H9 (cell line): Measurements from ENCODE around the gene MCRIP1. TPM values are rescaled to one million over a fixed set of nuclear protein-coding genes. Genes with fewer than 3 reads are reported as not detected.
A peak's percentile ranks its signal among the peaks of the same experiment; 100 is the strongest.

Source experiments
- DNase-seq: peaks from one replicate; pipeline ENCODE4 v3.0.0-alpha.2; 2017
- H2AFZ ChIP-seq: one replicate; pipeline ENCODE4 v1.6.1; 2013; ENCODE audit warnings: mild to moderate bottlenecking, low read length, control low read depth, moderate library complexity
- H2AK5ac ChIP-seq: 2 replicates; pipeline ENCODE4 v1.6.1; 2013; ENCODE audit warnings: low read length, control low read depth, mixed read lengths; ENCODE audit not compliant: insufficient read length
- H2BK120ac ChIP-seq: one replicate; pipeline ENCODE4 v1.6.1; 2013; ENCODE audit warnings: low read depth, mild to moderate bottlenecking, low read length, control low read depth, inconsistent platforms; ENCODE audit not compliant: poor library complexity, severe bottlenecking
- H2BK12ac ChIP-seq: 2 replicates; pipeline ENCODE4 v1.6.1; 2013; ENCODE audit warnings: low read length, control low read depth, mixed read lengths, low read depth; ENCODE audit not compliant: insufficient read length
- H2BK15ac ChIP-seq: 2 replicates; pipeline ENCODE4 v1.6.1; 2013; ENCODE audit warnings: low read depth, low read length, control low read depth
- H2BK20ac ChIP-seq: one replicate; pipeline ENCODE4 v1.6.1; 2013; ENCODE audit warnings: low read depth, mild to moderate bottlenecking, low read length, control low read depth, inconsistent platforms; ENCODE audit not compliant: poor library complexity, severe bottlenecking
- H2BK5ac ChIP-seq: 2 replicates; pipeline ENCODE4 v1.6.1; 2013; ENCODE audit warnings: low read length, control low read depth, mixed read lengths; ENCODE audit not compliant: insufficient read length
- H3K14ac ChIP-seq: 2 replicates; pipeline ENCODE4 v1.6.1; 2013; ENCODE audit warnings: low read length, control low read depth; ENCODE audit not compliant: insufficient read depth
- H3K18ac ChIP-seq: 2 replicates; pipeline ENCODE4 v1.6.1; 2013; ENCODE audit warnings: low read depth, mild to moderate bottlenecking, mixed read lengths, low read length, control low read depth; ENCODE audit not compliant: insufficient read length
- H3K23ac ChIP-seq: 2 replicates; pipeline ENCODE4 v1.6.1; 2013; ENCODE audit warnings: low read length, control low read depth, mixed read lengths, low read depth; ENCODE audit not compliant: insufficient read length
- H3K23me2 ChIP-seq: 2 replicates; pipeline ENCODE4 v1.6.1; 2013; ENCODE audit warnings: low read depth, mild to moderate bottlenecking, mixed read lengths, low read length, control low read depth; ENCODE audit not compliant: insufficient read length, poor library complexity, severe bottlenecking
- H3K27ac ChIP-seq: 2 replicates; pipeline ENCODE4 v1.5.1; 2013; ENCODE audit warnings: low read length, control low read depth, mixed read lengths, low read depth; ENCODE audit not compliant: insufficient read length
- H3K27me3 ChIP-seq: 2 replicates; pipeline ENCODE4 v1.6.1; 2013; ENCODE audit warnings: low read length, control low read depth, inconsistent platforms; ENCODE audit not compliant: insufficient read depth
- H3K4ac ChIP-seq: 2 replicates; pipeline ENCODE4 v1.6.1; 2013; ENCODE audit warnings: low read depth, mild to moderate bottlenecking, control low read depth, inconsistent platforms, low read length, moderate library complexity
- H3K4me1 ChIP-seq: 2 replicates; pipeline ENCODE4 v1.6.1; 2013; ENCODE audit warnings: low read length, control low read depth, inconsistent platforms; ENCODE audit not compliant: insufficient read depth
- H3K4me2 ChIP-seq: 2 replicates; pipeline ENCODE4 v1.6.1; 2013; ENCODE audit warnings: low read length, control low read depth, mixed read lengths; ENCODE audit not compliant: insufficient read length, insufficient read depth
- H3K56ac ChIP-seq: 2 replicates; pipeline ENCODE4 v1.6.1; 2013; ENCODE audit warnings: low read depth, mild to moderate bottlenecking, mixed read lengths, low read length, control low read depth; ENCODE audit not compliant: insufficient read length
- H3K79me1 ChIP-seq: 2 replicates; pipeline ENCODE4 v1.6.1; 2013; ENCODE audit warnings: low read depth, mild to moderate bottlenecking, moderate library complexity, low read length, control low read depth, inconsistent platforms; ENCODE audit not compliant: insufficient read depth, poor library complexity, severe bottlenecking
- H3K79me2 ChIP-seq: 2 replicates; pipeline ENCODE4 v1.6.1; 2013; ENCODE audit warnings: low read length, control low read depth, inconsistent platforms; ENCODE audit not compliant: insufficient read depth
- H3K9ac ChIP-seq: 2 replicates; pipeline ENCODE4 v1.6.1; 2013; ENCODE audit warnings: low read length, control low read depth, mixed read lengths; ENCODE audit not compliant: insufficient read length; ENCODE audit errors: extremely low read depth
- H3K9me3 ChIP-seq: one replicate; pipeline ENCODE4 v1.6.1; 2013; ENCODE audit warnings: low read depth, low read length, inconsistent platforms; ENCODE audit not compliant: control insufficient read depth
- H3T11ph ChIP-seq: one replicate; pipeline ENCODE4 v1.6.1; 2013; ENCODE audit warnings: mild to moderate bottlenecking, low read length, control low read depth, inconsistent platforms
- H4K20me1 ChIP-seq: one replicate; pipeline ENCODE4 v1.6.1; 2013; ENCODE audit not compliant: control insufficient read depth, insufficient read length, insufficient read depth
- H4K5ac ChIP-seq: 2 replicates; pipeline ENCODE4 v1.6.1; 2013; ENCODE audit warnings: low read depth, mild to moderate bottlenecking, mixed read lengths, low read length, control low read depth; ENCODE audit not compliant: insufficient read length
- H4K8ac ChIP-seq: replicated peaks from 2 replicates; pipeline ENCODE4 v1.6.1; 2013; ENCODE audit warnings: low read length, control low read depth, mixed read lengths, low read depth; ENCODE audit not compliant: insufficient read length
- H4K91ac ChIP-seq: 2 replicates; pipeline ENCODE4 v1.6.1; 2013; ENCODE audit warnings: low read depth, mild to moderate bottlenecking, moderate library complexity, mixed read lengths, low read length, control low read depth; ENCODE audit not compliant: insufficient read length
- H3K27ac Mint-ChIP-seq, 3 experiments: 2 replicates in 2 of 3; 3 replicates in 1 of 3; pipeline ENCODE4 v1.8.0; 2020 to 2021; ENCODE audit warnings: mixed read lengths in 3 of 3, mild to moderate bottlenecking in 1 of 3, moderate library complexity in 1 of 3
- H3K27me3 Mint-ChIP-seq: 2 replicates; pipeline ENCODE4 v1.8.0; 2021; ENCODE audit warnings: low read depth, mild to moderate bottlenecking, moderate library complexity, mixed read lengths
- H3K36me3 Mint-ChIP-seq, 3 experiments: 2 replicates in 2 of 3; 3 replicates in 1 of 3; pipeline ENCODE4 v1.8.0; 2020 to 2021; ENCODE audit warnings: low read depth in 3 of 3, mixed read lengths in 3 of 3; ENCODE audit not compliant: insufficient read depth in 1 of 3
- H3K4me1 Mint-ChIP-seq, 2 experiments: 2 replicates each; pipeline ENCODE4 v1.8.0; 2020; ENCODE audit warnings: mixed read lengths in 2 of 2
- H3K4me3 Mint-ChIP-seq, 2 experiments: 2 replicates in 1 of 2; 3 replicates in 1 of 2; pipeline ENCODE4 v1.8.0; 2020 to 2021; ENCODE audit warnings: mild to moderate bottlenecking in 2 of 2, mixed read lengths in 2 of 2, moderate library complexity in 1 of 2
- H3K9me3 Mint-ChIP-seq, 2 experiments: 2 replicates in 1 of 2; 3 replicates in 1 of 2; pipeline ENCODE4 v1.8.0; 2020; ENCODE audit warnings: mild to moderate bottlenecking in 2 of 2, mixed read lengths in 2 of 2, moderate library complexity in 1 of 2
- CTCF ChIP-seq: fragments of 200-600 bp; sonication (generic); conservative IDR thresholded peaks from 3 replicates; pipeline ENCODE4 v1.8.0; 2021; ENCODE audit warnings: antibody characterized with exemption, mild to moderate bottlenecking
- WGBS: extraction: QIAGEN DNeasy Blood & Tissue Kit; methylation state at CpG from one replicate; pipeline ENCODE4 v1.1.7; 2013; ENCODE audit warnings: missing lambda C conversion rate, low lambda C conversion rate, mixed read lengths; ENCODE audit not compliant: insufficient read length; ENCODE audit errors: extremely low coverage; 5-methylcytosine and 5-hydroxymethylcytosine counted together
- total RNA-seq: library from RNA; stranded (reverse); gene quantifications from 2 replicates; pipeline ENCODE4 v1.2.1, GENCODE V29; 2021

MCRIP1 gene
- total RNA-seq, 1 experiment from 2014 or later, result 118 TPM

- H3K79me2 ChIP-seq, result peaks cover 6% of the 10 kb centered on the region; the same call in 1 of the 2 replicates
- no peak overlapping the region for H2BK15ac ChIP-seq
- H3K9ac ChIP-seq, result no peak overlapping the region
- H3K56ac ChIP-seq, result no peak overlapping the region
- Mint-ChIP-seq H3K27me3 (no peaks in the 10 kb centered on the region; the same call in 1 of the 2 replicates), H3K9me3 (no peaks in the 10 kb centered on the region), H3K4me1 (peaks cover 22 to 23% of the 10 kb centered on the region in 2 experiments), H3K27ac (peak overlapping the region in 2 of 3 experiments; percentile 42 to 77; a peak in 2 of 7 replicates), H3K36me3 (no peaks in the 10 kb centered on the region; a peak in 3 of 7 replicates), H3K4me3 (no peak overlapping the region)
- H3K27ac ChIP-seq, result no peak overlapping the region
- H4K5ac ChIP-seq, result no peak overlapping the region
- DNase-seq, result no peak
- no peak overlapping the region for H3K4me2 ChIP-seq
- no peak overlapping the region for H3K23ac ChIP-seq
- no peak overlapping the region for H4K8ac ChIP-seq
- no peak overlapping the region for H4K91ac ChIP-seq
- H3K23me2 ChIP-seq, result peaks cover 17% of the 10 kb centered on the region
- H2BK12ac ChIP-seq, result no peak overlapping the region
- peaks cover 10% of the 10 kb centered on the region for H3K79me1 ChIP-seq
- no peaks in the 10 kb centered on the region for H3K9me3 ChIP-seq
- no peak overlapping the region for H3K18ac ChIP-seq
- no peak overlapping the region for H3T11ph ChIP-seq
- H3K4ac ChIP-seq, result no peak overlapping the region
- no peak overlapping the region for H2BK20ac ChIP-seq
- peaks cover 3% of the 10 kb centered on the region; the same call in 1 of the 2 replicates for H3K4me1 ChIP-seq
- no peak overlapping the region for H2AK5ac ChIP-seq
- no peak for TF ChIP-seq CTCF
- no peak overlapping the region for H2AFZ ChIP-seq
- no peaks in the 10 kb centered on the region for H3K27me3 ChIP-seq
- H2BK120ac ChIP-seq, result no peak overlapping the region
- H3K14ac ChIP-seq, result no peak overlapping the region
- no peaks in the 10 kb centered on the region for H4K20me1 ChIP-seq
- no CpG with 5 or more reads among the region's 6 CpGs for WGBS
- H2BK5ac ChIP-seq, result no peak overlapping the region
Measured at GRCh38 chr17:81829858-81830257, 3.2 kb downstream of the MCRIP1 start.
